Fibroblast of skin of back (primary cell): Measurements from ENCODE around the gene MAPK14. TPM values are rescaled to one million over a fixed set of nuclear protein-coding genes. Genes with fewer than 3 reads are reported as not detected.
A peak's percentile ranks its signal among the peaks of the same experiment; 100 is the strongest.
"Not testable (repeated sequence)": the region's sequence is repeated elsewhere in the genome, so short reads cannot be mapped to it uniquely, and the experiment has no call there.

Experiments
- DNase-seq: peaks from one replicate; pipeline ENCODE4 v3.0.0-alpha.2; 2013
- polyA plus RNA-seq, 2 experiments: library from polyadenylated mRNA; unstranded; fragments of 120-200 nt; gene quantifications; one replicate each; pipeline ENCODE4 v1.2.1, GENCODE V29; 2013; ENCODE audit not compliant: insufficient read length in 2 of 2

The MAPK14 gene
- polyA plus RNA-seq (2013, experiment 1 of 2; ENCODE audit: insufficient read length): 33.9 TPM
- polyA plus RNA-seq (2013, experiment 2 of 2; ENCODE audit: insufficient read length): 29.0 TPM

DNA sequence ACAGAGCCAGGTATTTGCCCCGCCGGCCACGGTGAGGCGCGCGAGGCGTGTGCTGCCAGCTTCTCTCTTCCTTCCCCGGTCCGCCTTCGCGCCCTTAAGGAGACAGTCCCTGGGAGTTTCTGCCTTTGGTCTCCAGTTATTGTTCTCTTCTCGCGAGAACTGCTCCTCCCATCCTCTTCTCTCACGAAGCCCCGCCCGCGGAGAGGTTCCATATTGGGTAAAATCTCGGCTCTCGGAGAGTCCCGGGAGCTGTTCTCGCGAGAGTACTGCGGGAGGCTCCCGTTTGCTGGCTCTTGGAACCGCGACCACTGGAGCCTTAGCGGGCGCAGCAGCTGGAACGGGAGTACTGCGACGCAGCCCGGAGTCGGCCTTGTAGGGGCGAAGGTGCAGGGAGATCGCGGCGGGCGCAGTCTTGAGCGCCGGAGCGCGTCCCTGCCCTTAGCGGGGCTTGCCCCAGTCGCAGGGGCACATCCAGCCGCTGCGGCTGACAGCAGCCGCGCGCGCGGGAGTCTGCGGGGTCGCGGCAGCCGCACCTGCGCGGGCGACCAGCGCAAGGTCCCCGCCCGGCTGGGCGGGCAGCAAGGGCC is at the start of gene MAPK14:
TSS of gene MAPK14 (plus strand) at position 308 of the 587 bp plus-strand sequence. CDS start 350 bp downstream, outside the sequence.
- DNase-seq: peak; percentile 100

DNA sequence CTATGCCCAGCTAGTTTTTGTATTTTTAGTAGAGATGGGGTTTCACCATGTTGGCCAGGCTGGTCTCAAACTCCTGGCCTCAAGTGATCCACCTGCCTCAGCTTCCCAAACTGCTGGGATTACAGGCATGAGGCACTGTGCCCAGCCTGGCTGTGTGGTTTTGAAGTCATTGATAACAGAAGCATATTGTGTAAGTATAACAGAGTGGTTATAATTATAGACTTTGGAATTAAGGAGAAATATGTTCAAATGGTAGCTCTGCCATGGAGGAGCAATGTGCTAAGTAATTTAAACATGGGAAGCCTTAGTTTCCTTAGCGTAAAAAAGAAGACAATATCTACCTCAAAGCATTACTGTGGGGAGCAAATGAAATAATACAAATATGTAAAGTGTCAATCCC is 47.5 kb upstream of the MAPK14 start:
- DNase-seq: not testable (repeated sequence)

DNA sequence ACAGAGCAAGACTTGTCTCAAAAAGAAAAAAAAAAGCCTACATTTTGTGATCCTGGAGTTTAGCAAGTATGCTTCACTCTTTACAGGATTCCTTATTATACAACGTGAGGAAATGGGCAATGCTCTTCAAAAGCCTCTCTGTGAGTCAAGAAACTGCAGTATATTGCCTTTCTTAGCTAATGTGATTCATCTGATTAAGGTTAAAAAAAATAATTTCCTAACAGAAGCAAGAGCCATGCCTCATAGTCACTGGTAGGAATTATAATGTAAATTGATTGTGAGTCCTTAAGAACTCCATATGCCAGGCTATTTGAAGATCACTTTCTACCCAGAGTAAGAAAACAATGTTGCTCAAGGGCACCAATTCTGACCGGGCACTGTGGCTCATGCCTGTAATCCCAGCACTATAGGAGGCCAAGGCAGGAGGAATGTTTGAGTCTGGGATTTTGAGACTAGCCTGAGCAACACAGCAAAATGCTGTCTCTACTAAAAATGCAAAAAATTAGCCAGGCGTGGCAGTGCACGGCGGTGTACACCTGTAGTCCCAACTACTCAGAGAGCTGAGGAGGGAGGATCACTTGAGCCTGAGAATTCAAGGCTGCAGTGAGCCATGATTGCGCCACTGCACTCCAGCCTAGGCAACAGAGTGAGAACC is 46.5 kb upstream of the MAPK14 start:
- no peak for DNase-seq

DNA sequence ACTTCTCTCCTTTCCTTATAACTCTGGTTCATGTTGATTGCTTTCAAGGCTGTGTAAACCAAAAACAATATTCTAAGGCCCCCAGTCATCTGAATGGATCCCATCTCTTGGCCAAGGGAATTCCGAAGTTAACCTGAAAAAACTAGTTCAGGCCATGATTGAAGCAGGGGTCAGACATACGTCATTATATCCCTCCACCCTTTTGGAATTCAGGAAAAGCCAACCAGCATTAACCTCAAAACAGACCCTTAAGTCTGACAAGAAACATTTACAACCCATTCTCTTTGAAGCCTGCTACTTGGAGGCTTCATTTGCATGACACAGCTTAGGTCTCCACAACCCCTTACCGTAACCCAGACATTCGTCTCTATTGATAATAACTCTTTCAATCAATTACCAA is 42.9 kb upstream of the MAPK14 start:
- DNase-seq: no peak

DNA sequence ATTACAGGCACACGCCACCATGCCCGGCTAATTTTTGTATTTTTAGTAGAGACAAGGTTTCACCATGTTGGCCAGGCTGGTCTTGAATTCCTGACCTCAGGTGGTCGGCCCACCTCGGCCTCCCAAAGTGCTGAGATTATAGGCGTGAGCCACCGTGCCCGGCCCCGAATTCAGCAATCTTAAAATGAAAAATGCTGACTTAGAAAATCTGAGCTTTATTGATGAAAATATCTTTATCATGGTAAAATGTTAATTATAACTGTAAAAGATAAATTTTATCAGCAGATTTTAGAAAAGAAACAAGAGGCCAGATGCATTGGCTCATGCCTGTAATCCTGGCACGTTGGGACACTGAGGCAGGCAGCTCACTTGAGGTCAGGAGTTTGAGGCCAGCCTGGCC is 39.6 kb upstream of the MAPK14 start:
- not testable (repeated sequence) for DNase-seq

DNA sequence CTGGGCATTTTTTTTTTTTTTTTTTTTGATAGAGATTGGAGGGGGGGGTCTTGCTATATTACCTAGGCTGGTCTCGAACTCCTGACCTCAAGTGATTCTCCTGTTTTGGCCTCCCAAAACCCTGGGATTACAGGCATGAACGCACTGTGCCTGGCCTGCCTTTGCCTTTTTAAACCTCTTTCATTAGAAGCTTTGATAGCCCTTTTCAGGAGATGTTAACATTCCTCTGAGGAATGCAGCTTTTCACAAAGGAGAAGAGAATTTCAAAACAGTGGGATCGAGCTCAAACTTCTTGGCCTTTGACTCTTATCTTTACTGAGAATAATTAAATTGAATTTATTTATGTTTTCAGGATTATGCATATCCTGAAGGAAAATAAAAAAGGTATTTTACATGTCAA is 34.5 kb upstream of the MAPK14 start:
- no peak for DNase-seq

DNA sequence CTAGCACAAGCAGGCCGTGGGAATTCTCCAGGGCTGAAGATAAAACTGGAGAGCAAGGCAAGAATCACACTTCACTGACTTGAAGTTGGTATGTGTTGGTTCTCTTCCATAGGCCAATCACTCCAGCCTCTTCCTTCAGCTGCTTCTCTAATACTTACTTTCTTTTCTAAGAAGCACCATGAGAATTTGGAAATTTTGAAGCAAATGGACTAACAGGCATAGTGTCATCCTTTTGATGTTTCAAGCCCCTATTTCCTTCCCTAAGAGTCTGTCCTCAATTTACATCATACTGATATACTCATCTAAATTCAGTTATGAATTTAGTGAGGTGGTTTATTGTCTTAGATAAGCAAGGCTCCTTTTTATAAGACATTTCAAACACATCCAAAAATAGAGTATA is 27.2 kb upstream of the MAPK14 start:
- no peak for DNase-seq

DNA sequence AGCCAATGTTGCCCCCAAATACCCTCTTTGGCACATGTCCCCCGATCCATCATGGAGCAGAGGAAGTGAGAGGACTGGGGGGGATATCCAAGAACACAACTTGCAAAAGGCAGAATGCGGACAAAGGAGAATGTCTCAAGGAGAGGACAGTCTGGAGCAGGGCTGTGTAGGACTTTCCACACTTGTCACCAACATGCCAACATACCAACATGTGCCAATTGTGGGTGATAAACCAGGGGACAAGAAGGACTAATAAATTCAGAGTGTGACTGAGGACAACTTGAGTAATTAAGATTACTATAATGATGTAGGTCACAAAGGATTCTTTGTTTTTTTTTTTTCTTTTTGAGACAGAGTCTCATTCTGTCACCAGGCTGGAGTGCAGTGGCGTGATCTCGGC is 11.9 kb upstream of the MAPK14 start:
- no peak for DNase-seq

DNA sequence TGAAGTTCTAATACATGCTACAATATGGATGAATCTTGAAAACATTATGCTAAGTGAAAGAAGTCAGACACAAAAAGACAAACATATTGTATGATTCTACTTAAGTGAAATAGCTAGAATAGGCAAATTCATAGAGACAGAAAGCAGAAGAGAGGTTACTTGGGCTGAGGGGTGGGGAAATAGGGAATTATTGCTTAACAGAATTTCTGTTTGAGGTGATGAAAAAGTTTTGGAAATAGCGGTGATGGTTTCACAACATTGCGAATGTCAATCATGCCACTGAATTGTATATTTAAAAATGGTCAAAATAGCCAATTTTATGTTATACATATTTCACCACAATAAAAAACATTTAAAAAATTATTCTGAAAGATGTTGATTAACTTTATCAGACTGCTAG is 9.3 kb upstream of the MAPK14 start:
- DNase-seq: no peak

DNA sequence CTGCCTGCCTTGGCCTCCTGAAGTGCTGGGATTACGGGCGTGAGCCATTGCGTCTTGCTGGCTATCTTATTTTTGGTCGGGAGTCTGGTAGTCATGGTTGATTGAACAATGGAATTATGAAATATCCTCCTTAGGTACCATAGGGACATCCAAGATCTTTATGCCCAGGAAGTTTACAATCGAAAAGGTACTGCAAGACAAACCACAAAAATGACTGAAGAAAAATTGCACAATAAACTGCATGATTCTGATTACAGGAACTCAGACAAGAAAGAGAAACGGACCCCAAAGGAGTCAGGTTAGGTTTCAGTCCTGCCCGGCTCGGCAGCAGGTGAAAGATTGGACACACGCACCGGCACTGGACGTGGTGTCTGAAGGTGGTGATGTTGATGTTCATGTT is 8.4 kb upstream of the MAPK14 start:
- DNase-seq: no peak

DNA sequence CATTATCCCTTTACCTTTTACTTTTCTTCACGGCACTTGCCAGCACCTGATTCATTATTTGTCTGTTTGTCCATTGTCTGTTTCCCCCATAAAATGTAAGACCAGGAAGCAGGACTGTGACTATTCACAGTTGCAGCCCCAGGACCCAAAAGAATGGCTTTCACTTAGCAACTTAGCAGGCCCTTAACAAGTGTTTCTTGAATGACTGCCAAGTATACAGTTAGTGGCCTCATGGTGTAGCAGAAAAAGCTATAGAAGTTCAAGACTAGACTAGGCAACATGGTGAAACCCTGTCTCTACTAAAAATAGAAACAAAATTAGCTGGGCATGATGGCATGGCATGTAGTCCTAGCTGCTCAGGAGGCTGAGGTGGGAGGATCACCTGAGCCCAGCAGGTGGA is 7.5 kb upstream of the MAPK14 start:
- DNase-seq: no peak

DNA sequence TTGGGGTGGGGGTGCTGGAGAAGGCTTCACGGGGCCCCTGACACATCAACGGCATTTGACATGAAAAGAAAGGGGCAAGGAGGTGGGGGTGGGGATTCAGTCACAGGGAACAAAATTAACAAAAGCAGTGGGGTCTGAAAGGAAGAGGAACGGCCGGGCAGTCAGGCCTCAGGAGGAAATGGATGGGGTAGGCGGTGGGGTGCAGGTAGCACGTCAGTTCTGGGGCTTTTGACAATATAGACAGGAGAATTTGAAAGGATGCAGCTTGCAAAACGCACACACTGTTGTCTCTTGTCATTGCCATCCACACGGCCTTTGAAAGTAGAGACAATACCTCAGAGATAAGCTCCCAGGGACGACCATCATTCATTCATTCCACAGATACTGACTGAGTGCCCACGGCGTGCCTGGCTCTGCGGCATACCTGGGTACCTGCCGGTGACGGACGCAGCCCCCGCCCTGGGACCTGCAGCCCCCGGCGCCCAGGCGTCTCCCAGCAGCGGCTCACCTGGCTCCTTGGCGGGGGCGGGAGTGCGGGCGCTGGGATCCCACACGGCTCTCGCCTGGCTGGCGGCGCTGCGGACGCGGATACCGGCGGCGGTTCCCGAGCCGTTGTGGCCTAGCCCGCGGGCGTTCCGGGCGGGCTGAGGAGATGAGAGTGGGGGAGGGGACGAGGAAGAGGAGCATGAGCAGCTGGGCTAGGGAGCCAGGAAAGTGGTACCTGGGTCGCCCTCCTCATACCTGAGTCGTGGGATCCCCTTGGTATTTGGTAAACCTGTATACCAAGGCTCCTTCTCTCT is 3.4 kb upstream of the MAPK14 start, which contains the start of gene SLC26A8:
TSS of gene SLC26A8 (minus strand) at position 646 of the 800 bp plus-strand sequence. CDS start 4,934 bp downstream, outside the sequence.
- no peak for DNase-seq

DNA sequence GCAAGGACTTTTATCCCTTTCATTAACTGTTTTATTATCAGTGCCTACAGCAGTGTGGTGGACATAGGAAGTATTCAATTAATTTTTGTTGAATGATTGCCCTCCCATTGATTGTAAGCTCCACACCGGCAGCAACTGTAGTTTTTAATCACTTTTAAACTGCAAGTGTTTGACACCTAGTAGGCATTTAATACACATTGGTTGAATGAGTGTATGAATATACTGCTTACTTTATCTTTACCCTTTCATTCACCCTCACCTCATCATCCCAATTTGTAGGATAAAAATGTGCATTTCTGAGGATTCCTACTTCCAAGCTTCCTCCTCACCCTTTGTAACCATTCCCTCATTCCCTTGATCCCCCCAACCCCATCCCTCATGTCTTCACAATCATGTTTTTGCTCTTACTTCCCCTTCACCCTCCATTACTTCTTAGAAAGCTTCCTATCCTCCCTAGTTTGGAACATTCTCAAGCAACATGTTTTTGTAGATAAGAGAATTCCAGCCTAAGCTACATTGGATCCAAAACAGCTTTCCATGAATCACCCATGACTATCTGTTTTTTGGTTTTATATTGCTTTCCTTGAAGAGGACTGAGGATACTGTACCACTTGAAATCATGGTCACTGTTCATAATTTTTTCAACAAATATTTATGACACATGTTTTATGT is 2.2 kb upstream of the MAPK14 start:
- DNase-seq: peak; percentile 42

DNA sequence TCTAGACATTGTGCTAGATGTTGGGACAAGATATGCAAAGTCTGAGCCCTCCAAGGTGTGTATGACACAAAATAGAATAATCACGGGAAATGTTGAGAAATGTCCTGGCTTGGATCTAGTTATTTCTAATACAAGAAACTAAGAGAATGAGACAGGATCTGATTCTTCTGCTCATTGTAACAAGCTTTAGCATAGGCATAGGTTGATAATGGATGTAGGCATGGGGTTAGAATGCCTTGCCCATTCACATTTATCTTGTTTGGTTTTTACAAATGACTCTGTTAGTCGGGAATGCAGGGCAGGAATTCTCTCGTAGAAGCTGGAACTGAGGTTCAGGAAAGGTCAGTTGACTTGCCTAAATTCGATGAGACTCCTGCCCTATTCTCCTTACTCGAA is 1.7 kb upstream of the MAPK14 start:
- DNase-seq: peak; percentile 53

DNA sequence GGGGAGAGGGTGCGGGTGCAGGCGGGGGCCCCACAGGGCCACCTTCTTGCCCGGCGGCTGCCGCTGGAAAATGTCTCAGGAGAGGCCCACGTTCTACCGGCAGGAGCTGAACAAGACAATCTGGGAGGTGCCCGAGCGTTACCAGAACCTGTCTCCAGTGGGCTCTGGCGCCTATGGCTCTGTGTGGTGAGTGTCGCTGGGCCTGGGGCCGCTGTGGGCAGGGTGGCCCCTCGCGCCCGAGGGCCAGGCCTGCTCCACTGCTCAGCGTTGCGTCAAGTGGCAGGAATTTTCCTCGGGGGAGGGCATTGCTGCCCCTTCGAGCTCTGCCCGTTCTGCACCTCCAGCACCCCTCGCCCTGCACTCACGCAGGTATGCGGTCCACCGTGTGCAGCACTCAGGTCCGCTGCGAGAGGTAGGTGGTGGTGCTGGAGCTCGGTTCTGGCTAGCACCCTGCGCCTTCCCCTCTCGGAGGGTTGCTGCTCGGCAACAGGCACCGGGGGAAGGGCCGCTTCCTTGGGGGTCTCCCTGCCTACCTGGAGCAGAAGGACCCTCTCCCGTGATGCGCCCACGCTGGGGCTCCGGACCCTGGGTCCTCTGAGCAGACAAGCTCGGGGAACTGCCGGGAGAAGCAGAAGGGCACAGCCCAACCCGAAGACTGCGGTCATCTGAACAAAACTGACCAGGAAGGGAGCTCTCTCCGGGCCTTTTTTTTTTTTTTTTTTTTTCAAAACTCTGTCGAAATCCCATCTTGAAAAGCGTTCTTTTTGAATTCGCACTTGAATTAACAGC is 674 bp downstream of the MAPK14 start:
- peak; percentile 24 for DNase-seq

DNA sequence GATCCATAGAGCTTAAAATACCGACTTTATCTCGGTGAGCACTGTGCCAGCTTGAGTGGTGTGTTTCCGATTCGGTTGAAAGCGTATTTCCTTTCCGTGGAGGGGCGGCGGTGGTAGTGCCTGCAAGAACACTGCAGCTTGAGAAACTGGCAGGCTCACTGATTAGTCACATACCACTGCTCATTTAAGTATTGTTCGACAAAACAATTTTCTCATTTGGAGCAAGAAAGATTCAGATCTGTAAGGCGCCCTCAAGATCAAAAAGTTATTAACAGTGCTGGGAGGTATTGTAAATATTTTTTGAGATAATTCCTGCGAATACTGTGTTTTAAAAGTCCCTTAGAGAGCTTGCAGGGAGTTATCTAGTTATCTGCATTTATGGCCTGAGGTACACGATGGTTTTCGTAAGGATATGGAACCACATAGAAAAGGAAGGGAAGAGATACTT is 1.3 kb downstream of the MAPK14 start:
- peak; percentile 72 for DNase-seq

DNA sequence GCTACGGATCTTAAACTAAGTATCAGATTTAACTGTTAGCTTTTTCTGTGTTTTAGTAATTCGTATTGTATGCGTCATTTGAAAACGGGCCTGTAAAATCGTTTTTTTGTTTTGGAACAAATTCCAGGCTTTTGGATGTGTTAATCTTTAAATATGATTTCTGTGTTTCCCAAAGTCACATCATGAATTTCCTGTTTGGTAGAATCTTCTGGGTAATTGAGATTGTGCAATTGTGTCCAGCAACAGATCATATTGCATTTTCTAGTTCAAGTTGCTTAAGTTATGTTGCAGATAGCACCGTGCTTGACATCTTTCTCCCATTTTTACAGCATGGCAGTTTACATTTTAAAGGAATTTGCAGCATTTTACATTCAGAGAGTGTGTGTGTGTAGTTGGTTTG is 1.9 kb downstream of the MAPK14 start:
- DNase-seq: peak; percentile 36

DNA sequence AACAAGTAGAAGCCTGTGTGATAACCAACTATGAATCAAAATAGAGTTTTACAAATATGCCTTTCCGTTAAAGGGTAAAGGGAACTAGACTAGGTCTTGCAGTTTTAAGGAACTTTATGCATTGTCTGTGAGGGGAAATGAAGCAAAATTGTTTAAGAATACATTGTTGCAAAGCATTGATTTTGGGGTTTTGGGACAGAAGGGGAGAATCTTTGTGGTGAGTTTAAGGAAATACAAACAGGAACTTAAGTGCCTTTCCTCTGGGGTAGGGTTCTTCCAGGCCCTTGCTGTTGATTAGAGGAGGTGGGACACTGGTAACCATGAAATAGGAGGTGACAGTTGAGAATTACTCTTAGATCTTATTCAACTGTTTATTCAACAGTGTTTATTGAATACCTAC is 4.7 kb downstream of the MAPK14 start:
- no peak for DNase-seq

DNA sequence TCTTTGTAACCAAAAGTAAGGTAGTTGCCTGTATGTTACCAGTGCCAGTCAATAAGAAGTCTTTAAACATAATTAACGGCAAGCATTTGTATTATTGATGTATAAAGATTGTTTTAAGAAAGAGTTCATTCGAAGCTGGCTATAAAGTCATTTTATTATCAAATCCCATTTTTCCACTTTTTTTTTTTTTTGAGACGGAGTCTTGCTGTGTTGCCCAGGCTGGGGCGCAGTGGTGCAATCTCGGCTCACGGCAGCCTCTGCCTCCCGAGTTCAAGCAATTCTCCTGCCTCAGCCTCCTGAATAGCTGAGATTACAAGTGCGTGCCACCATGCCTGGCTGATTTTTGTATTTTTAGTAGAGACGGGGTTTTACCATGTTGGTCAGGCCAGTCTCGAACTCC is 5.5 kb downstream of the MAPK14 start:
- DNase-seq: not testable (repeated sequence)

DNA sequence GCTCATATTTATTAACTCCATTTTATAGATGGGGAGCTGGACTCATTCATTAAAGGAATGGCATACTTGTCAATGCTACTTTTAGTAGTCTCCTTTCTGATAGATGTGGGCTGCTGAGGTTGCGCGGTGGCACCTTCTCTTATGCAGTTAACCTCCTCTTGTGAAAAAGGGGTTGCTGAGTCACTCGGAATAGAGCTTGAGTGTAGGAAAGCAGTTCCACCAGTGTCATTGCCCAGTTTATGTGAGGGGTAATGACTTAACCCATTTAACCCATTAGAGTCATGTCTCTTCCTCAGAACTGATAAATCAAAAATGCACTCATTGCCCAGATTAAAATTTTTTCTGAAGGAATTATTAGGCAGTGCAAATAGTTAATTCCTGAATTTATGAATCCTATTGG is 6.3 kb downstream of the MAPK14 start:
- DNase-seq: peak; percentile 3

DNA sequence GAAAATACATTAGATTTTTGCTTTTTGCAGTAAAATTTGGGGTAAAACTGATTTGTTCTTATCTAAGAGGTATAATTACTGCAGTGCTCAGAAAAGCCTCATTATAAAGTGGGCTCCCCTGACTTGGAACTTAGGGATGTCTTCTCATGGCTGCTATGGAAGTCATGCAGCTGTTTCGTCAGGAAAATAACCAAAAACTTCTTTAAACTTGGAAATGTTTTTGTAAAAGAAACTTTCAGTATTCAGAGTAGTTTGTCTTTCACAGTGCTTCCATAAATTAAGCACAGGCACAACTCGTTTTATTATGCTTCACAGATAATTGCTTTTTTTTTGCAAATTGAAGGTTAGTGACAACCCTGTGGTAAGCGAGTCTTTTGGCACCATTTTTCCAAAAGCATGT is 6.8 kb downstream of the MAPK14 start:
- no peak for DNase-seq

DNA sequence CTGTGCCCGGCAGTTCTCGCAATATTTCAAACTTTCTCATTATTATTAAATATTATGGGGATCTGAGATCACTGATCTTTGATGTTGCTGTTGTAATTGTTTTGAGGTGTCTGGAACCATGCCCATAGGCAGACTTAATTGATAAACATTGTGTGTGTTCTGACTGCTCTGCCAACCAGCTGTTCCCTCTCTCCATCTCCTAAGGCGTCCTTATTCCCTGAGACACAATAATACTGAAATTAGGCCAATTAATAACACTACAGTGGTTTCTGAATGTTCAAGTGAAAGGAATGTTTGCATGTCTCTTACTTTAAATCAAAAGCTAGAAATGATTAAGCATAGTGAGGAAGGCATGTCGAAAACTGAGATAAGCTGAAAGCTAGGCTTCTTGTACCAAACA is 7.6 kb downstream of the MAPK14 start:
- DNase-seq: no peak
